ENCODE results near the gene PTH2. TPM values are rescaled to one million over a fixed set of nuclear protein-coding genes. Genes with fewer than 3 reads are reported as not detected.
A peak's percentile ranks its signal among the peaks of the same experiment; 100 is the strongest.

Gene PTH2
- total and polyA plus RNA-seq, 2 of the 8 experiments (the other 6 are each of a cell fraction or from before 2014, with no cell fraction given): not detected

DNA sequence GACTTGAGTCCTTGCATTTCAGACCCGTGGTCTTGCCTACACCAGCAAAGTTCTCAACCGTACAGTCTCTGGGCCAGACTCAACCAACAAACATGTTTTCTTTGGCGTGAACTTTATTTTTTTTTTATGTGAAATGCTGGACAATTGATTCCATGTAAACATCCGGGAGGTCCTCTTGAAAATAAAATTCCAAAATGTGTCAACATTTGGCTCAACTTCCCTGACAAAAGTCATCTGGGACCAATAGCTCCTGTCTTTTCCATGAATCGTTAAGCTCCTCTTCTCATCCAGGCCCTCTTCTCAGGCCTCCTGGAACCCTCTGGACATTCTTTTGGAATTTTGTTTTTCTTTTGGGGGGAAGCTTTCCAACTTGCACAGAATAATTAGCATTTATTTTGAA, 32.5 kb upstream of the PTH2 start (continued):
- TF ChIP-seq, protein P1, sequence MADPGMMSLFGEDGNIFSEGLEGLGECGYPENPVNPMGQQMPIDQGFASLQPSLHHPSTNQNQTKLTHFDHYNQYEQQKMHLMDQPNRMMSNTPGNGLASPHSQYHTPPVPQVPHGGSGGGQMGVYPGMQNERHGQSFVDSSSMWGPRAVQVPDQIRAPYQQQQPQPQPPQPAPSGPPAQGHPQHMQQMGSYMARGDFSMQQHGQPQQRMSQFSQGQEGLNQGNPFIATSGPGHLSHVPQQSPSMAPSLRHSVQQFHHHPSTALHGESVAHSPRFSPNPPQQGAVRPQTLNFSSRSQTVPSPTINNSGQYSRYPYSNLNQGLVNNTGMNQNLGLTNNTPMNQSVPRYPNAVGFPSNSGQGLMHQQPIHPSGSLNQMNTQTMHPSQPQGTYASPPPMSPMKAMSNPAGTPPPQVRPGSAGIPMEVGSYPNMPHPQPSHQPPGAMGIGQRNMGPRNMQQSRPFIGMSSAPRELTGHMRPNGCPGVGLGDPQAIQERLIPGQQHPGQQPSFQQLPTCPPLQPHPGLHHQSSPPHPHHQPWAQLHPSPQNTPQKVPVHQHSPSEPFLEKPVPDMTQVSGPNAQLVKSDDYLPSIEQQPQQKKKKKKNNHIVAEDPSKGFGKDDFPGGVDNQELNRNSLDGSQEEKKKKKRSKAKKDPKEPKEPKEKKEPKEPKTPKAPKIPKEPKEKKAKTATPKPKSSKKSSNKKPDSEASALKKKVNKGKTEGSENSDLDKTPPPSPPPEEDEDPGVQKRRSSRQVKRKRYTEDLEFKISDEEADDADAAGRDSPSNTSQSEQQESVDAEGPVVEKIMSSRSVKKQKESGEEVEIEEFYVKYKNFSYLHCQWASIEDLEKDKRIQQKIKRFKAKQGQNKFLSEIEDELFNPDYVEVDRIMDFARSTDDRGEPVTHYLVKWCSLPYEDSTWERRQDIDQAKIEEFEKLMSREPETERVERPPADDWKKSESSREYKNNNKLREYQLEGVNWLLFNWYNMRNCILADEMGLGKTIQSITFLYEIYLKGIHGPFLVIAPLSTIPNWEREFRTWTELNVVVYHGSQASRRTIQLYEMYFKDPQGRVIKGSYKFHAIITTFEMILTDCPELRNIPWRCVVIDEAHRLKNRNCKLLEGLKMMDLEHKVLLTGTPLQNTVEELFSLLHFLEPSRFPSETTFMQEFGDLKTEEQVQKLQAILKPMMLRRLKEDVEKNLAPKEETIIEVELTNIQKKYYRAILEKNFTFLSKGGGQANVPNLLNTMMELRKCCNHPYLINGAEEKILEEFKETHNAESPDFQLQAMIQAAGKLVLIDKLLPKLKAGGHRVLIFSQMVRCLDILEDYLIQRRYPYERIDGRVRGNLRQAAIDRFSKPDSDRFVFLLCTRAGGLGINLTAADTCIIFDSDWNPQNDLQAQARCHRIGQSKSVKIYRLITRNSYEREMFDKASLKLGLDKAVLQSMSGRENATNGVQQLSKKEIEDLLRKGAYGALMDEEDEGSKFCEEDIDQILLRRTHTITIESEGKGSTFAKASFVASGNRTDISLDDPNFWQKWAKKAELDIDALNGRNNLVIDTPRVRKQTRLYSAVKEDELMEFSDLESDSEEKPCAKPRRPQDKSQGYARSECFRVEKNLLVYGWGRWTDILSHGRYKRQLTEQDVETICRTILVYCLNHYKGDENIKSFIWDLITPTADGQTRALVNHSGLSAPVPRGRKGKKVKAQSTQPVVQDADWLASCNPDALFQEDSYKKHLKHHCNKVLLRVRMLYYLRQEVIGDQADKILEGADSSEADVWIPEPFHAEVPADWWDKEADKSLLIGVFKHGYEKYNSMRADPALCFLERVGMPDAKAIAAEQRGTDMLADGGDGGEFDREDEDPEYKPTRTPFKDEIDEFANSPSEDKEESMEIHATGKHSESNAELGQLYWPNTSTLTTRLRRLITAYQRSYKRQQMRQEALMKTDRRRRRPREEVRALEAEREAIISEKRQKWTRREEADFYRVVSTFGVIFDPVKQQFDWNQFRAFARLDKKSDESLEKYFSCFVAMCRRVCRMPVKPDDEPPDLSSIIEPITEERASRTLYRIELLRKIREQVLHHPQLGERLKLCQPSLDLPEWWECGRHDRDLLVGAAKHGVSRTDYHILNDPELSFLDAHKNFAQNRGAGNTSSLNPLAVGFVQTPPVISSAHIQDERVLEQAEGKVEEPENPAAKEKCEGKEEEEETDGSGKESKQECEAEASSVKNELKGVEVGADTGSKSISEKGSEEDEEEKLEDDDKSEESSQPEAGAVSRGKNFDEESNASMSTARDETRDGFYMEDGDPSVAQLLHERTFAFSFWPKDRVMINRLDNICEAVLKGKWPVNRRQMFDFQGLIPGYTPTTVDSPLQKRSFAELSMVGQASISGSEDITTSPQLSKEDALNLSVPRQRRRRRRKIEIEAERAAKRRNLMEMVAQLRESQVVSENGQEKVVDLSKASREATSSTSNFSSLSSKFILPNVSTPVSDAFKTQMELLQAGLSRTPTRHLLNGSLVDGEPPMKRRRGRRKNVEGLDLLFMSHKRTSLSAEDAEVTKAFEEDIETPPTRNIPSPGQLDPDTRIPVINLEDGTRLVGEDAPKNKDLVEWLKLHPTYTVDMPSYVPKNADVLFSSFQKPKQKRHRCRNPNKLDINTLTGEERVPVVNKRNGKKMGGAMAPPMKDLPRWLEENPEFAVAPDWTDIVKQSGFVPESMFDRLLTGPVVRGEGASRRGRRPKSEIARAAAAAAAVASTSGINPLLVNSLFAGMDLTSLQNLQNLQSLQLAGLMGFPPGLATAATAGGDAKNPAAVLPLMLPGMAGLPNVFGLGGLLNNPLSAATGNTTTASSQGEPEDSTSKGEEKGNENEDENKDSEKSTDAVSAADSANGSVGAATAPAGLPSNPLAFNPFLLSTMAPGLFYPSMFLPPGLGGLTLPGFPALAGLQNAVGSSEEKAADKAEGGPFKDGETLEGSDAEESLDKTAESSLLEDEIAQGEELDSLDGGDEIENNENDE (IDR thresholded peaks at IDR 0.05; ENCODE audit: insufficient replicate concordance, low read length): no peak
- TF ChIP-seq, protein P2, sequence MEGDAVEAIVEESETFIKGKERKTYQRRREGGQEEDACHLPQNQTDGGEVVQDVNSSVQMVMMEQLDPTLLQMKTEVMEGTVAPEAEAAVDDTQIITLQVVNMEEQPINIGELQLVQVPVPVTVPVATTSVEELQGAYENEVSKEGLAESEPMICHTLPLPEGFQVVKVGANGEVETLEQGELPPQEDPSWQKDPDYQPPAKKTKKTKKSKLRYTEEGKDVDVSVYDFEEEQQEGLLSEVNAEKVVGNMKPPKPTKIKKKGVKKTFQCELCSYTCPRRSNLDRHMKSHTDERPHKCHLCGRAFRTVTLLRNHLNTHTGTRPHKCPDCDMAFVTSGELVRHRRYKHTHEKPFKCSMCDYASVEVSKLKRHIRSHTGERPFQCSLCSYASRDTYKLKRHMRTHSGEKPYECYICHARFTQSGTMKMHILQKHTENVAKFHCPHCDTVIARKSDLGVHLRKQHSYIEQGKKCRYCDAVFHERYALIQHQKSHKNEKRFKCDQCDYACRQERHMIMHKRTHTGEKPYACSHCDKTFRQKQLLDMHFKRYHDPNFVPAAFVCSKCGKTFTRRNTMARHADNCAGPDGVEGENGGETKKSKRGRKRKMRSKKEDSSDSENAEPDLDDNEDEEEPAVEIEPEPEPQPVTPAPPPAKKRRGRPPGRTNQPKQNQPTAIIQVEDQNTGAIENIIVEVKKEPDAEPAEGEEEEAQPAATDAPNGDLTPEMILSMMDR (IDR thresholded peaks at IDR 0.05; ENCODE audit: control extremely low read depth in 1 of 3, insufficient read depth in 1 of 3, low read depth in 1 of 3, low read length in 3 of 3): no peak
- TF ChIP-seq POLR2A (IDR thresholded peaks at IDR 0.05; ENCODE audit: control extremely low read depth in 1 of 2, low read depth in 2 of 2, low read length in 2 of 2) (0 out of 3 replicates have a peak, but pooled peaks of 1 of the 2 experiments have one; percentile 10), SP4 (IDR thresholded peaks at IDR 0.05; ENCODE audit: low read length) (no peak), CBX5 (IDR thresholded peaks at IDR 0.05; ENCODE audit: low read depth, low read length) (no peak)
